IMR-90 (cell line): ENCODE results near the gene ALG6. TPM values are rescaled to one million over a fixed set of nuclear protein-coding genes. Genes with fewer than 3 reads are reported as not detected.

ENCODE experiments used
- ATAC-seq: fragments of 200-7000 bp; cut with Tn5 transposase; 2 replicates; pipeline ENCODE4 v1.9.1; 2020; ENCODE audit warnings: low read depth, mild to moderate bottlenecking, moderate library complexity
- BruUV-seq: library from RNA; stranded (reverse); fragments of 400-500 nt; replicated peaks from 2 replicates; lab custom pipeline; 2021; lab: Mats Ljungman, UMichigan
- CTCF ChIA-PET: fragments of 300-600 bp; formaldehyde crosslinking; extraction: SDS; loops from one replicate; lab custom pipeline; 2021; ENCODE audit warnings: antibody characterized with exemption; lab: Yijun Ruan, JAX
- POLR2A ChIA-PET: fragments of 300-600 bp; sonication (Branson Sonifier 250); formaldehyde crosslinking; loops from one replicate; lab custom pipeline; 2022; ENCODE audit warnings: antibody characterized with exemption; ENCODE audit not compliant: unreplicated experiment; lab: Charles Lee
- DNase-seq: peaks from one replicate; pipeline ENCODE4 v3.0.0; 2013
- H2AFZ ChIP-seq: replicated peaks from 2 replicates; pipeline ENCODE3; 2013; ENCODE audit warnings: low read length, mild to moderate bottlenecking; ENCODE audit not compliant: poor library complexity
- H2AK5ac ChIP-seq: 2 replicates; pipeline ENCODE4 v1.6.1; 2013; ENCODE audit warnings: low read depth, low read length, inconsistent platforms
- H2AK9ac ChIP-seq: replicated peaks from 2 replicates; pipeline ENCODE3; 2013; ENCODE audit warnings: mild to moderate bottlenecking, low read depth, low read length, moderate library complexity; ENCODE audit not compliant: poor library complexity
- H2BK120ac ChIP-seq: 2 replicates; pipeline ENCODE4 v1.6.1; 2013; ENCODE audit warnings: low read depth, low read length, inconsistent platforms
- H2BK15ac ChIP-seq: 3 replicates; pipeline ENCODE4 v1.6.1; 2013; ENCODE audit warnings: low read depth, low read length, inconsistent platforms
- H2BK20ac ChIP-seq: 2 replicates; pipeline ENCODE4 v1.6.1; 2013; ENCODE audit warnings: low read depth, mild to moderate bottlenecking, inconsistent platforms, low read length, moderate library complexity
- H2BK5ac ChIP-seq: 2 replicates; pipeline ENCODE4 v1.6.1; 2013; ENCODE audit warnings: mild to moderate bottlenecking, low read depth, low read length, inconsistent platforms; ENCODE audit not compliant: poor library complexity, severe bottlenecking
- H3K14ac ChIP-seq: replicated peaks from 2 replicates; pipeline ENCODE4 v1.6.1; 2013; ENCODE audit warnings: low read depth, low read length, inconsistent platforms
- H3K18ac ChIP-seq: 2 replicates; pipeline ENCODE4 v1.6.1; 2013; ENCODE audit warnings: low read depth, low read length, control low read depth
- H3K23ac ChIP-seq: 2 replicates; pipeline ENCODE4 v1.6.1; 2013; ENCODE audit warnings: low read depth, low read length, inconsistent platforms
- H3K27ac ChIP-seq: 2 replicates; pipeline ENCODE4 v1.5.1; 2013; ENCODE audit warnings: mild to moderate bottlenecking, control low read depth, low read length; ENCODE audit not compliant: insufficient read depth
- H3K27me3 ChIP-seq: 2 replicates; pipeline ENCODE4 v1.6.1; 2013; ENCODE audit warnings: low read length; ENCODE audit not compliant: control insufficient read depth, insufficient read depth
- H3K36me3 ChIP-seq: 2 replicates; pipeline ENCODE4 v1.6.1; 2013; ENCODE audit warnings: low read length, mixed read lengths; ENCODE audit not compliant: control insufficient read depth, insufficient read depth
- H3K4ac ChIP-seq: 2 replicates; pipeline ENCODE4 v1.6.1; 2013; ENCODE audit warnings: low read depth, low read length, inconsistent platforms
- H3K4me1 ChIP-seq: 2 replicates; pipeline ENCODE4 v1.6.1; 2013; ENCODE audit warnings: low read length, mixed read lengths; ENCODE audit not compliant: control insufficient read depth, insufficient read depth
- H3K4me2 ChIP-seq: 2 replicates; pipeline ENCODE4 v1.6.1; 2013; ENCODE audit warnings: low read depth, mild to moderate bottlenecking, control low read depth, low read length, moderate library complexity
- H3K4me3 ChIP-seq: 2 replicates; pipeline ENCODE4 v1.5.1; 2013; ENCODE audit warnings: low read depth, mild to moderate bottlenecking, control low read depth, low read length, moderate library complexity; ENCODE audit not compliant: insufficient read depth
- H3K56ac ChIP-seq: 2 replicates; pipeline ENCODE4 v1.6.1; 2013; ENCODE audit warnings: low read length, inconsistent platforms; ENCODE audit not compliant: insufficient read depth; ENCODE audit errors: extremely low read depth
- H3K79me1 ChIP-seq, 2 experiments: 2 replicates each; pipeline ENCODE4 v1.6.1; 2013; ENCODE audit warnings: low read length in 2 of 2, inconsistent platforms in 1 of 2, low read depth in 1 of 2
- H3K9ac ChIP-seq: 2 replicates; pipeline ENCODE4 v1.6.1; 2013; ENCODE audit warnings: low read depth, low read length, control low read depth
- H3K9me1 ChIP-seq: 2 replicates; pipeline ENCODE4 v1.6.1; 2013; ENCODE audit warnings: low read length, inconsistent platforms; ENCODE audit not compliant: insufficient read depth
- H3K9me3 ChIP-seq: 2 replicates; pipeline ENCODE4 v1.6.1; 2013; ENCODE audit warnings: low read length; ENCODE audit not compliant: control insufficient read depth, insufficient read depth
- H4K20me1 ChIP-seq: 2 replicates; pipeline ENCODE4 v1.6.1; 2013; ENCODE audit warnings: low read length, inconsistent platforms; ENCODE audit not compliant: insufficient read depth
- H4K5ac ChIP-seq: 2 replicates; pipeline ENCODE4 v1.6.1; 2013; ENCODE audit warnings: mild to moderate bottlenecking, low read depth, low read length, control low read depth
- H4K8ac ChIP-seq, 2 experiments: 2 replicates each; pipeline ENCODE4 v1.6.1; 2013; ENCODE audit warnings: low read depth in 2 of 2, low read length in 2 of 2, control low read depth in 1 of 2, inconsistent platforms in 1 of 2
- H4K91ac ChIP-seq: 2 replicates; pipeline ENCODE4 v1.6.1; 2013; ENCODE audit warnings: low read depth, low read length, inconsistent platforms; ENCODE audit not compliant: insufficient read depth
- CHD1 ChIP-seq: IDR thresholded peaks from 2 replicates; pipeline ENCODE4 v1.6.1; 2012; ENCODE audit warnings: low read depth, low read length, improper control_type of control experiment
- MXI1 ChIP-seq: IDR thresholded peaks from 2 replicates; pipeline ENCODE4 v1.6.1; 2012; ENCODE audit warnings: low read depth, mild to moderate bottlenecking, low read length, moderate library complexity, borderline replicate concordance
- NFE2L2 ChIP-seq: fragments of 150-350 bp; IDR thresholded peaks from 2 replicates; pipeline ENCODE4 v1.6.1; 2016; ENCODE audit warnings: low read depth, mild to moderate bottlenecking, low read length
- RCOR1 ChIP-seq: IDR thresholded peaks from 2 replicates; pipeline ENCODE4 v1.6.1; 2012; ENCODE audit warnings: mild to moderate bottlenecking, low read length, improper control_type of control experiment; ENCODE audit not compliant: insufficient replicate concordance
- RFX5 ChIP-seq: IDR thresholded peaks from 2 replicates; pipeline ENCODE4 v1.8.0; 2012; ENCODE audit warnings: low read depth, mild to moderate bottlenecking, low read length, moderate library complexity
- SMC3 ChIP-seq: fragments of 150-350 bp; IDR thresholded peaks from 2 replicates; pipeline ENCODE4 v1.6.1; 2016; ENCODE audit warnings: low read depth, mild to moderate bottlenecking, antibody characterized with exemption, low read length, moderate library complexity
- WGBS, 2 experiments: methylation state at CpG; one replicate each; pipeline versions ENCODE4 v1.1.5 to v1.1.7; 2013; ENCODE audit warnings: missing lambda C conversion rate in 2 of 2; ENCODE audit not compliant: insufficient read length in 1 of 2; ENCODE audit errors: extremely low coverage in 2 of 2; 5-methylcytosine and 5-hydroxymethylcytosine counted together
- dilution Hi-C: fragments of 300-500 bp; cut with HindIII; formaldehyde crosslinking; loops from one replicate; pipeline ENCODE4 v1.14.3; 2018; ENCODE audit warnings: low sequenced_read_pairs; ENCODE audit not compliant: unreplicated experiment
- in situ Hi-C: fragments of 300-500 bp; cut with MboI; formaldehyde crosslinking; loops from 3 replicates; pipeline ENCODE4 v1.14.3; 2019; ENCODE audit warnings: low sequenced_read_pairs, inconsistent platforms, mixed read lengths
- intact Hi-C: fragments of 100-400 bp; cut with micrococcal nuclease; formaldehyde crosslinking; loops from 2 replicates; pipeline ENCODE4 v1.10.0; 2022
- polyA plus RNA-seq, 3 experiments: library from polyadenylated mRNA; depleted of rRNA; stranded (reverse); fragments of >200 nt; gene quantifications; 2 replicates each; pipeline ENCODE4 v1.2.3, GENCODE V29; 2012; ENCODE audit warnings: low replicate concordance in 1 of 3
- total RNA-seq: library from RNA; depleted of rRNA; stranded (reverse); fragments of >200 nt; gene quantifications from 2 replicates; pipeline ENCODE4 v1.2.3, GENCODE V29; 2012
- TF ChIP-seq, protein P1 (sequence below): fragments of 150-350 bp; IDR thresholded peaks from 2 replicates; pipeline ENCODE4 v1.6.1; 2016; ENCODE audit warnings: low read depth, mild to moderate bottlenecking, low read length, moderate library complexity, borderline replicate concordance
- TF ChIP-seq, protein P2 (sequence below): fragments of 150-350 bp; IDR thresholded peaks from 2 replicates; pipeline ENCODE4 v1.6.1; 2017; ENCODE audit warnings: mild to moderate bottlenecking, antibody characterized with exemption, low read length, low read depth
- TF ChIP-seq, protein P3 (sequence below): conservative IDR thresholded peaks from 2 replicates; pipeline ENCODE4 v1.5.1; 2012; ENCODE audit warnings: mild to moderate bottlenecking, low read depth, low read length, improper control_type of control experiment

The ALG6 gene
- total and polyA plus RNA-seq, 2 of the 4 experiments (the other 2 are of a cell fraction), result 4.8 to 6.5 TPM

GRCh38 chr1:63381741-63382140, 14.3 kb downstream of the ALG6 start:
- H3K56ac ChIP-seq, result no peak overlapping the region
- no peaks in the 10 kb centered on the region for H3K27me3 ChIP-seq

More at GRCh38 chr1:63381741-63382140, 14.3 kb downstream of the ALG6 start:
- no peak overlapping the region for H3K9ac ChIP-seq
- H3K79me1 ChIP-seq, result no peaks in the 10 kb centered on the region
- H4K20me1 ChIP-seq, result no peaks in the 10 kb centered on the region
- intact Hi-C loops, result no loop called here
- no peaks in the 10 kb centered on the region for H3K4me1 ChIP-seq
- no peak overlapping the region for H3K23ac ChIP-seq
- ChIA-PET CTCF (interaction anchor here (0.6 kb wide), 1 partner anchor 319 kb away, joined by 5 read pairs; no protein-coding TSS in a partner anchor), POLR2A (no interaction called here)
- H3K9me3 ChIP-seq, result no peaks in the 10 kb centered on the region
- in situ Hi-C loops, result no loop called here
- no peak overlapping the region for H4K5ac ChIP-seq
- no peak overlapping the region for H3K4me2 ChIP-seq
- no peak overlapping the region for H2AK5ac ChIP-seq
- no peak overlapping the region for H3K18ac ChIP-seq
- dilution Hi-C loops, result no loop called here
- H3K4me3 ChIP-seq, result no peak overlapping the region
- TF ChIP-seq MXI1 (no peak), NFE2L2 (no peak), CHD1 (no peak), SMC3 (no peak), RCOR1 (no peak), RFX5 (no peak)
- TF ChIP-seq, protein P1, sequence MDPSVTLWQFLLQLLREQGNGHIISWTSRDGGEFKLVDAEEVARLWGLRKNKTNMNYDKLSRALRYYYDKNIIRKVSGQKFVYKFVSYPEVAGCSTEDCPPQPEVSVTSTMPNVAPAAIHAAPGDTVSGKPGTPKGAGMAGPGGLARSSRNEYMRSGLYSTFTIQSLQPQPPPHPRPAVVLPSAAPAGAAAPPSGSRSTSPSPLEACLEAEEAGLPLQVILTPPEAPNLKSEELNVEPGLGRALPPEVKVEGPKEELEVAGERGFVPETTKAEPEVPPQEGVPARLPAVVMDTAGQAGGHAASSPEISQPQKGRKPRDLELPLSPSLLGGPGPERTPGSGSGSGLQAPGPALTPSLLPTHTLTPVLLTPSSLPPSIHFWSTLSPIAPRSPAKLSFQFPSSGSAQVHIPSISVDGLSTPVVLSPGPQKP, result no peak
- TF ChIP-seq, protein P2, sequence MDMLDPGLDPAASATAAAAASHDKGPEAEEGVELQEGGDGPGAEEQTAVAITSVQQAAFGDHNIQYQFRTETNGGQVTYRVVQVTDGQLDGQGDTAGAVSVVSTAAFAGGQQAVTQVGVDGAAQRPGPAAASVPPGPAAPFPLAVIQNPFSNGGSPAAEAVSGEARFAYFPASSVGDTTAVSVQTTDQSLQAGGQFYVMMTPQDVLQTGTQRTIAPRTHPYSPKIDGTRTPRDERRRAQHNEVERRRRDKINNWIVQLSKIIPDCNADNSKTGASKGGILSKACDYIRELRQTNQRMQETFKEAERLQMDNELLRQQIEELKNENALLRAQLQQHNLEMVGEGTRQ, result no peak
- TF ChIP-seq, protein P3, sequence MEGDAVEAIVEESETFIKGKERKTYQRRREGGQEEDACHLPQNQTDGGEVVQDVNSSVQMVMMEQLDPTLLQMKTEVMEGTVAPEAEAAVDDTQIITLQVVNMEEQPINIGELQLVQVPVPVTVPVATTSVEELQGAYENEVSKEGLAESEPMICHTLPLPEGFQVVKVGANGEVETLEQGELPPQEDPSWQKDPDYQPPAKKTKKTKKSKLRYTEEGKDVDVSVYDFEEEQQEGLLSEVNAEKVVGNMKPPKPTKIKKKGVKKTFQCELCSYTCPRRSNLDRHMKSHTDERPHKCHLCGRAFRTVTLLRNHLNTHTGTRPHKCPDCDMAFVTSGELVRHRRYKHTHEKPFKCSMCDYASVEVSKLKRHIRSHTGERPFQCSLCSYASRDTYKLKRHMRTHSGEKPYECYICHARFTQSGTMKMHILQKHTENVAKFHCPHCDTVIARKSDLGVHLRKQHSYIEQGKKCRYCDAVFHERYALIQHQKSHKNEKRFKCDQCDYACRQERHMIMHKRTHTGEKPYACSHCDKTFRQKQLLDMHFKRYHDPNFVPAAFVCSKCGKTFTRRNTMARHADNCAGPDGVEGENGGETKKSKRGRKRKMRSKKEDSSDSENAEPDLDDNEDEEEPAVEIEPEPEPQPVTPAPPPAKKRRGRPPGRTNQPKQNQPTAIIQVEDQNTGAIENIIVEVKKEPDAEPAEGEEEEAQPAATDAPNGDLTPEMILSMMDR, result no peak
- H4K8ac ChIP-seq, result no peak overlapping the region
- H4K91ac ChIP-seq, result no peak overlapping the region
- no peak overlapping the region for H2AFZ ChIP-seq
- no peak overlapping the region for H2BK15ac ChIP-seq
- no TSS peak for BruUV-seq
- H3K36me3 ChIP-seq, result no peaks in the 10 kb centered on the region
- no peak overlapping the region for H3K4ac ChIP-seq
- no peak overlapping the region for H2AK9ac ChIP-seq
- no peaks in the 10 kb centered on the region; the same call in 1 of the 2 replicates for H3K9me1 ChIP-seq
- ATAC-seq, result no peak
- H3K27ac ChIP-seq, result no peak overlapping the region
- H2BK20ac ChIP-seq, result no peak overlapping the region
- no peak overlapping the region for H2BK5ac ChIP-seq
- no peak overlapping the region for H3K14ac ChIP-seq
- no CpG with 5 or more reads among the region's 1 CpG for WGBS, 2 experiments
- no peak overlapping the region for H2BK120ac ChIP-seq
- no peak for DNase-seq
